SIG-M5 treated with dmso at 0.1 percent for 504 hours (cell line): ENCODE measurements around the gene GRPEL1.
"Not testable (repeated sequence)": the region's sequence is repeated elsewhere in the genome, so short reads cannot be mapped to it uniquely, and the experiment has no call there.

ENCODE experiments used
- DNase-seq: peaks from one replicate; lab custom pipeline; 2025; ENCODE audit not compliant: unreplicated experiment; lab: John Stamatoyannopoulos, UW

The GRPEL1 gene

DNA sequence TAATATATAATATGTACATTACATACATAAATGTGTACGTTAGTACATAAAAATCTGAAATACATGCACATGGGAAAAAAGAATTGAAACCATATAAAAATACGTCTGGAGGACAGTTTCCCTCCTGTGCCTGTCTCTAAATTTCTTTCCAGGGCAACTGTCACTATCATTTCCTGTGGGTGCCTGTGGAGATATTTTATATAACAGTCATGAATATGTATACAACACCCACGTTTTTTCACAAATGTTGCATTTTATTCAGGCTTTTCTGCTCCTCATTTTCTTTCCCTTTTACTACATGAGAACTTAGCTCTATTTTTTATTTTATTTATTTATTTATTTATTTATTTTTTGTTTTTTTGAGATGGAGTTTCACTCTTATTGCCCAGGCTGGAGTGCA, 24.2 kb upstream of the GRPEL1 start:
- no peak for DNase-seq

DNA sequence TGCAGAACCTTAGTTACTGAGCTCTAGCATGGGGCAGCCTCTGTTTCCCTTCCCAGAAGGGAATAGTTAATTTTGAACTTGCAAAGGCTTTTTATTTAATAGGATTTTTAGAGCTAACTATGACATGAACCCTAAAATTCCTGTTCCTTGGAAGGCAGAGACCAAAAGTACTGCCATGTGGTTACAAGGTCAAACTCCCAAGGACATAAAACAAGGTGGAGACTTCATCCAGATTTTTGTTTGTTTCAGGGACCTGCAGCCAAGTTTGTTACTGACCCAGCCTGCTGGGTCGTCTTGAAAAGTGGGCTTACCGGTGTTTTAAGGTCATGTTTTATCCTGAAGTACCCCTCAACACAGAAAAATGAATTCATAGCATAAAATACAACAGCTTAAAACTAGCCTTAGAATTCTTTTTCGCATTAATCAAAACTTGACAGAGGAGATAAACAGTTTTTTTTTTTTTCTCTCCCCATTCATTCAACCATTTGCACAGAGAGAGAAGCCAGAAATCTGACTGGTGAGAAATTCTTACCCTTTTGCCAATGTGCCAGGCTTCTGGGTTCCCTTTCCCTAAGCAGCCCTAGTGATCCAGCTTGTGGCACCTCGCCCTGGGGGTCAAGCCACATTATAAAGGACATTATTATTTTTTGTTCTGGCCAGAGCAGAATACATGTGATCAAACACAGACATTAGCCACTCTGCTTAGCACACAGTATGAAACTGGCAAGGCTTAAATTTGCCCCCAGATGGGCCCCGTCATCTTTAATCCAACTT, 21.5 kb upstream of the GRPEL1 start:
- no peak for DNase-seq

DNA sequence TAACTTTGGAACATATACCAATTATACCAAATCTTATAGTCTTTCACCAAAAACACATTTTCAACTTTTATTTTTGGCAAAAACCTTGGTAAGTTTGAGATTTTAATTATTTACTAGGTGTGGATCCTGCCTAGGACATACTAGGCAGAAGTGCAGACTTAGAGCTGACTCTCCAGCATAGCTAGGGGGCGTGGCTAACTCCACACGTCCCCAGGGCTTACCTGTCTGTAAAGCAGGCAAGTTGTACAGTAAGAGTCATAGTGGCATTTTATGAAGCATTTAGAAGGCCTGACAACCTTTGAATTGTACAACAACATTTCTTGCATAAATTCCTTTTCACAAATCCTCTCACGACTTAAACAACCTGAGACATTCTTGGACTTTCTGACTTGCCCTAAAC, 19.2 kb upstream of the GRPEL1 start:
- no peak for DNase-seq

DNA sequence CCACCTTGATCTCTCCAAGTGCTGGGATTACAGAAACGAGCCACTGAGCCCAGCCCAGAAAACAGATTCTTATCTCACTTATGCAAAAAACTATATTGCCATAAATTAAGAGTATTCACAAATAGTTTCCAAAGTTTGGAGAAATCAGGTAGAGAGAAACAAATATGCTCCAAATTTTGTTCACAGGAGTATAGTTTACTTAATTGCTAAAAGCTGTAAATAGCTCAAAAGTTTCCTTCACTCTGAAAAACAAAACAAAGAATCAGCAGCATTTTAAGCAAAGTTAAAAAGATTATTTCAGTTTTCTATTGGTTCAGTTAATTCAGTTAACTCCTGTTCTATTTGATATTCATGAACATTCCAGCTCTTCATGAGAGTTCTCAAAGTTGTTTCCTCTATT, 18.5 kb upstream of the GRPEL1 start:
- DNase-seq, result no peak

DNA sequence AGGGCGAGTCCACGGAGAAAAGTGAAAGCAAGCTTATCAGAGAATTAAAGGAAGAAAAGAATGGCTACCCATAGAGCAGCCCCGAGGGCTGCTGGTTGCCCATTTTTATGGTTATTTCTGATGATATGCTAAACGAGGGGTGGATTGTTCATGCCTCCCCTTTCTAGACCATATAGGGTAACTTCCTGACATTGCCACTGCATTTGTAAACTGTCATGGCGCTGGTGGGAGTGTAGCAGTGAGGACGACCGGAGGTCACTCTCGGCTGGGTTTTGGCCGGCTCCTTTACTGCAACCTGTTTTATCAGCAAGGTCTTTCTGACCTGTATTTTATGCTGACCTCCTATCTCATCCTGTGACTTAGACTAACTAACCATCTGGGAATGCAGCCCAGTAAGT, 16.7 kb upstream of the GRPEL1 start:
- DNase-seq, result not testable (repeated sequence)

DNA sequence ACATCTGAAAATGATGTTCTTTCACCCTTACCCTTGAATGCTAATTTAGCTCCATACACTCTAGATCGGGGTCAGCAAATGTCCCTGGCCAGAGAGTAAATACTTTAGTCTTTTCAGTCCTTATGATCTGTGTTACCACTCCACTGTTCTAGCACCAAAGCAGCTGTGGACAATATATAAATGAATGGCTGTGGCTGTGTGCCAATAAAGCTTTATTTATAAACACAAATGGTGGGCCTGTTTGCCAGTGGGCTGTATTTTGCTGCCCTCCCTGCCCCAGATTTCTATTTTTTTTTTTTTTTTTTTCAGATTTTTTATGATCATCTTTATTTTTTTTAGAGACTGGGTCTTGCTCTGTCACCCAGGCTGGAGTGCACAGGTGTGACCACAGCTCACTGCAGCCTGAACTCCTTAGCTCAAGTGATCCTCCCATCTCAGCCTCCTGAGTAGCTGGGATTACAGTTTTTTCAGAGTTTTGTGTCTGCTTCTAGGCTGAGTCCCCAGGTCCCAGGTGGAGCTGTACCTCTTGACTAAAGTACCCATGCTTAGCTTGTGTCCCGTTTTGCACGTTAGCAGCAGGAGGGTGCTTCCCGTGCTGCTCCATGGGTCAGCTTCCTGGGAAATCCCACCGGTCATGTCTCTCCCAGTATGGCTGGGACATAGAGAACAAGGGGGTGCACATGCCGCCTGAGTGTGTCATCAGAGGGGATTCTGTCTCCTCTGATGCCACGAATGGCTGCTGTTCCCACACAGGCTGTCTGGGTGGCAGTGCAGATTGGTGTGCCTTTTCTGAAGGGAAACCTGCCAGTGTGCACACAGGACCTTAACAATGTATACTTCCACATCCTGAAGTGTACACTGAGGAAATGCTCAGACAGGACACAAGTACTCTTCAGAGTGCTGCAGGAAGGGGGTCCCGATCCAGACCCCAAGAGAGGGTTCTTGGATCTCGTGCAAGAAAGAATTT, 16.0 kb upstream of the GRPEL1 start:
- no peak for DNase-seq

DNA sequence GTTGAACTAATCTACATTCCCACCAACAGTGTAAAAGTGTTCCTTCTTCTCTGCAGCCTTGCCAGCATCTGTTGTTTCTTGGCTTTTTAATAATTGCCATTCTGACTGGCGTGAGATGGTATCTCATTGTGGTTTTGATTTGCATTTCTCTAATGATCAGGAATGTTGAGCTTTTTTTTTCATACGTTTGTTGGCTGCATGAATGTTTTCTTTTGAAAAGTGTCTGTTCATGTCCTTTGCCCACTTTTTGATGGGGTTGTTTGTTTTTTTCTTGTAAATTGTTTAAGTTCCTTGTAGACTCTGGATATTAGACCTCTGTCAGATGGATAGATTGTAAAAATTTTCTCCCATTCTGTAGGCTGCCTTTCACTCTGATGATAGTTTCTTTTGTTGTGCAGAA, 12.0 kb upstream of the GRPEL1 start:
- DNase-seq, result not testable (repeated sequence)

DNA sequence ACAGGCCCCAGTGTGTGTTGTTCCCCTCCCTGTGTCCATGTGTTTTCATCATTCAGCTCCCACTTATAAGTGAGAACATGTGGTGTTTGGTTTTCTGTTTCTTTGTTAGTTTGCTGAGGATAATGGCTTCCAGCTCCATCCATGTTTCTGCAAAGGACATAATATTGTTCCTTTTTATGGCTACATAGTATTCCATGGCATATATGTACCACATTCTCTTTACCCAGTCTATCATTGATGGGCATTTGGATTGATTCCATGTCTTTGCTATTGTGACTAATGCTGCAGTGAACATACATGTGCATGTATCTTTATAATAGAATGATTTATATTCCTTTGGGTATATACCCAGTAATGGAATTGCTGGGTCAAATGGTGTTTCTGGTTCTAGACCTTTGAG, 11.6 kb upstream of the GRPEL1 start:
- not testable (repeated sequence) for DNase-seq

DNA sequence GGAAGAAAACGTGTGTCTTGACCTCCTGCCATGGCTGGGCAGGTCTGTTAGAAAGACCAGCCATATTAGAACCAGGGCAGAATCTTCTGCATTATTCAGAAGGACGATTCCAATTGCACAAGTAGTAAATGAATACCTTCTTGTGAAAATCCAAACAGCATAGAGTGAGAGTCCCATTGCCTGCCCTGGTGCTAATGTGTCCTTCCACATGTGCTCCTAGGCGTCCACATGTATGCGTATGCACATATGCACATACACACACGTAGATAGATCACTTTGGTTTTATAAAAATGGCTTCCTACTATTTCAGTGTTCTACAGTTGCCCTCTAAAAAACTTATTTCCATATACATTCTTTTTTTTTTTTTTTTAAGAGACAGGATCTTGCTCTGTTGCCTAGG, 10.2 kb upstream of the GRPEL1 start:
- no peak for DNase-seq

DNA sequence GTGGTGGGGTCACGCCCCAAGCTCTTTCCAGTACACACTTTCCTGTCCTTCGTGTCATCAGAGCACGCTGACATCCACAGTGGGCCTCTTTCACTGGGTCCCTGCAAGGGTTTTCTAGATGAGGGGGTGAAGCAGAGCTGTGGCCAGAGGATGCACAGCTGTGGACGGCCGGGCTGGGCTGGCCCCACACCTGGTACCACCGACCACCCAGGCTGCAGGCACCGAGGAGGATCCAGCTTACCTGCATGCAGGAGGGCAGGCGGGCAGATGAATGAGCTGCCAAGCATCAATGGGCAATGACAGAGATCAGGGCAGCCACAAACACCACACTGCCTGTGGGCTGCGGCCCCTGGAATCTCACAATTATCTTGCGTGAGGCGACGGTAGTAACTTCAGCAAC, 9.5 kb upstream of the GRPEL1 start:
- DNase-seq, result no peak

DNA sequence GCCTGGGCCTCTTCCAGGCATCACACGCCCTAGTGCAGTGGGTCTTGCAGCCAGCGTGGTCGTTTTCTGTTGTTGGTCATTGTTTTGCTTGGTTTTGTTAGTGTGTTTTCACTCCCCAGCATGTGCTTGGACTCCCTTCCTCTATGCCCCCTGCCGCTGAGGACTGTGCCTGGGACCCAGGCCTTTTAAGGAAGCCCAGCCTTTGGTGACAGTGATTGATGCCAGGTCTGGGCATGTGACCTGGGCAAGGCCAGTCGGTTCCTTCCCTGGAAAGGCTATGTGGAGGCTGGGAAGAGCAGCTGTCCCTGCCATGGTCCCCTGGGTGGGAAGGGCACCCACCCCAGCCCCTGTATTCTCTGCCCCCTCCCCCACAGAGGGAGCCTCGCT, 8.8 kb upstream of the GRPEL1 start:
- DNase-seq, result no peak

DNA sequence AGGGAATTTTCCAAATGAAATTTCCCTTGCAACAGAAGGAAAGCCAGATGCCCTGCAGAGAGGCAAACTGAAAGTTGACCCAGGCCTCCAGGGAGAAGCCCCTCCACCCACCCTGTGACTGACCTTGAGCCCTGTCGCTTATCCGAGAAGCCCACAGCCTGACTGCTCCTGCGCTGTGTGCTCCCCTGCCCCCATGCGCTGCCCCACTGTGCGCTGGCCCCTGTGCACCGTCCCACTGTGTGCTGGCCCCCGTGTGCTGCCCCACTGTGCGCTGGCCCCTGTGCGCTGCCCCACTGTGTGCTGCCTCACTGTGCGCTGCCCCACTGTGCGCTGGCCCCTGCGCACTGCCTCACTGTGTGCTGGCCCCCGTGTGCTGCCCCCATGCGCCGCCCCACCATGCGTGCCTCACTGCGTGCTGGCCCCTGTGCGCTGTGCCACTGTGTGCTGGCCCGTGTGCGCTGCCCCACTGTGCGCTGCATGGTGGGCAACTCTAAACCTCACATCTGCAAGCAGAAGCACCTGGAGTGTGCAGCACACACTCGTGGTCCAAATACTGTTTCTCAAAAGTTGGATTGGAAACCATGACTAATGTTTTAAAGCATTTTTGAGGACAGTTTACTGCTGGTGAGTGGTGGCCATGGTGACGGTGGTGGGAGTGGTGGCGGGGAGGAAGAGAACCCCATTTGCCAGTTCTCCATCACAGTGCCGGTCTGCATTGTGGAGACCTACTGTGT, 8.3 kb upstream of the GRPEL1 start:
- no peak for DNase-seq

DNA sequence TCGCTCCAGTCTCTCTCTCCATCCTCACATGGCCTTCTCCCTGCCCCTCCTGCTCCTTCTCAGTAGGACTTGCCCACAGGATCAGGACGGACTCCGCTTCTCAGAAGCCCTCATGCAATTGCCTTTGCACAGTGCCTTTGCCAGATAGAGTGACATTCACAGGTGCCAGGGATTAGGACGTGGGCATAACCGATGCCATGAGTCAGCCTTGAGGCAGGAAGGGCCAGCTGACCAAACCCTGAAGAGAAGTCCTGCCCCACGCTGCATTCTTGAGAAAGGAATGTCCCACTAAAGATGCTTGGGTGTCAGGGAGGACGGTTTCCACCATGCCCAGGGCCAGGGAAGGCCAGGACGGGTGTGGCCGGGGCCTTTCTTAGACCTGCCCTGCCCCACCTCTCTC, 6.6 kb upstream of the GRPEL1 start:
- DNase-seq, result no peak

DNA sequence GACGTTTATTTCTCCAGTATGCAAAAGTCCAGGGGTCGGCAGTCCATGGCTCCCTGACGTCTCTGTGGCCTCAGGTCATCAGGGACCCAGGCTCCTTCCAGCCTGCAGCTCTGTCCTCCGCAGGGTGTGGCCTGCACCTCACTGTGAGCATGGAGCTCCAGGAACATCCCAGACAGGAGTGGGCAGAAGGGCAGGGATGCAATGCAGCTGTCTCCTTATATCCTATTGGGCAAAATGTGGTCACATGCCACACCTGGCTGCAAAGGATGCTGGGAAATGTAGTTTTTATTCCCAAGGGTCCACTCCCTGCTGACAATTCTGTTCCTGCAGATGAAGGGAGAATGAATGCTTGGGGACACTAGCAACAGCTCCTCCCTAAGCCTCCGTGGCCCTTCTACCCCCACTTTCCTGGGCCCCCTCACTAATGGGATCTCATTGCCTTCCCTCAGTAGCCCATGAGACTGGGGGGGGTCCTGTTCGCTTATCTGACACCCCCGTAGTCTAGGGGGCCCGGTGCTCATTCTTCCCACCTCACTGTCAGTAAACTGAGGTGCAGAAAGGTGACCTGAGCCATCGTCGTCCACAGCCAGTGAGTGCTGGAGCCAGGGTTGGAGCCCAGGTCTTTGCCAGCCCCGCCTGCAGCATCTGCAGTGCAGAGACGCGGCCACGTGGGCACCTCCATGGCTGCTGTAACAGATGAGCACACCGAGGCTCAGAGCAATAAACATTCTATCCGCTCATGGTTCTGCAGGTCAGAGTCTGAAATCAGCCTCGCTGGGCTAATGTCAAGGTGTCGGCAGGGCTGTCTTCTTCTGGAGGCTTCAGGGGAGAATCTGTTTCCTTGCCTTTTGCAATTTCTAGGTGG, 5.9 kb upstream of the GRPEL1 start:
- DNase-seq, result peak; percentile 15

DNA sequence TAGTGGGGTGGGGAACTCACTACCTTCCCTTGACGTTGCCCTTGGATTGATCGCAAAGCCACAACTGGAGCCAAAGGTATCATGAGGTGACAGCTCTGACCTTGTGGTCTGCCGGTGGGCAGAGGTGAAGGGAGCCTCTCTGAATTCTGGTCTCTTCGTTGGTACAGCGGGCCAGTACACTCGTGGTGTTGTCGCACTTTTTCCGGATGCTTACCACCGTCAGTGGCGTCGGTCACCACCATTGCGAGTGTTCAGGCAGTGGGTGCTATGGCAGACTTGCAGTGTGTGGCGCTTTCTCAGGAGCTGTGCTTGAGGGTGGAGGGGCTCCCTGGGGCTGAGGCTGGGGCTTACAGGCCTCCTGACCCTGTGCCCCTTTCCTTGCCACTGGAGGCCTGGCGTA, 5.2 kb upstream of the GRPEL1 start:
- no peak for DNase-seq

DNA sequence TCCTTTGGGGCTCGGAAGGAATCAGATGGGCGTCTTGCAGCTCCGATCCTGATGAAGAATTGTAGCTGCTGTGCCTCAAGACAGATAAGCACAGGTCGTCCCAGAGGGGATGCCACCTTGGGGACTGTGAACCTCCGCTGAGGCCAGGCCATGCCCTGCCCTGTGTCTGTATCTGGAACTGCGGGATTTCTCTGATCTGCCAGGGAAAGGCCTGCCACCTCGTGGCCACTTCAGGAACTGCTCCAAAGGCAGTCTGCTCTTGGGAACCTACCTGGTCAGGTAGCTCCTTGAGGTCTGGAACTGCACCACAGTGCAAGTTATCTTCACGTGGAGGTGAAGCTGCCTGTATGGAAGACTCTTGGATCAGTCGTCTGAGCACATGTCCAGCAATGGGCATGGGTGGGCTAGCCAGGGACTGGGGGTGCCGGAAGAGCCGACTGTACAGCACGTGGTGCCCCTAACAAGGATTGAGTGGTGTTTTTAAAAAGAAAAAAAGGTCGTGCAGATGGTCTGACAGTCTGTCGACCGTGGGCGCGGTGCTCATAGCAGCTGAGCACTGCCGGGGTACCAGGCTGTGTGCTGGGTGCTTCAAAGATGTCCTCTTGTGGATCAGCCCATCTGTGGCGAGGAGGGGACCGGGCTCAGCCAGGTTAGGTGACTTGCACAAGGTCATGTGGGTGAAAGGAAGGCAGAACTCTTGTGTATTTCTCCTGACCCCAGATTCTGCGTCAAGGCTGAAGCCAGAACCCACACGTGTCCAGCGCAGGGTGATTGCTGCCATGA, 3.1 kb upstream of the GRPEL1 start:
- peak; percentile 74 for DNase-seq

DNA sequence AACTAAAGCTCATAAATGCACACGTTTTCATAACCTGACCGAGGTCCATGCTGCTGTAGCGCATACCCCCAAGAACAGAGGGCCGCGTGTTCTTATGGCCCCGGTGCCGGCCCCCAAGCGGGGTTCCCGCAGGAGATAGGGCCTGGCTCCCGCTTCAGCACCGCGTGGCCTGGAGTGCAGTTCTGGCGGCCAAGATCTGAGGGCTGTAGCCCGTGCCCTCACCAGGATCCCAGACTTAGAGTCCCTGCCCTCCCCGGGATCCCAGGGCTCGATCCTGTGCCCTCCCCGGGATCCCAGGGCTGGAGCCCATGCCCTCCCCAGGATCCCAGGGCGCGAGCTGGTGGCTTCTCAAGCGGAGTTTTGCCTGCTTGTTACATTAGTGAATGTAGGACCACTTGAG, 1.0 kb upstream of the GRPEL1 start:
- DNase-seq, result no peak

DNA sequence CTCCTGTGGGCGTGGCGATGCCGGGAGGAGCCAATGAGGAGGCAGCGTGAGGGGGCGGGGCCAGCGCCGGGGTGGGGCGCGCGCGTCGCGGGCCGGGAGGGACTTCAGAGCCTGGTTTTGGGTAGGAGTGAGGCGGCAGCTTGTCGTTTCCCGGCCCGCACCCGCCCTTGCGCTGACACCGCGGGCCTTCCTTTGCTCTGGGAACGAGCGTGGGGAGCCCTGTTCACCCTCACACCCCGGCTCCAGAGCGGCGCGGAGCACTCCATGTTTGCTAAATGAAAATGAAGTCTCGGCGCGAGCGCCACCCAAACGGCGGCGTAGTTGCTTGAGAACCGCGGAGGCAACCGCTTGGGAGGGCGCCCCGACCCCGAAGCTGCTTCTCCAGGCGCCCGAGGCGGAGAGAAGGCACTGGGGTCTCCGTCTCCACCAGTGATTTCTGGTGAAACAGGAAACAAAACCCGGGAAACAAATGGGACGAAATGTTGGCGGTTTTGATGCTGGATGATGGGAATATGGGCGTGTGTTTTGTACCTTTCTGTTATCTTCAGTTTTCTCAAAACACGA, 497 bp upstream of the GRPEL1 start:
- no peak for DNase-seq

DNA sequence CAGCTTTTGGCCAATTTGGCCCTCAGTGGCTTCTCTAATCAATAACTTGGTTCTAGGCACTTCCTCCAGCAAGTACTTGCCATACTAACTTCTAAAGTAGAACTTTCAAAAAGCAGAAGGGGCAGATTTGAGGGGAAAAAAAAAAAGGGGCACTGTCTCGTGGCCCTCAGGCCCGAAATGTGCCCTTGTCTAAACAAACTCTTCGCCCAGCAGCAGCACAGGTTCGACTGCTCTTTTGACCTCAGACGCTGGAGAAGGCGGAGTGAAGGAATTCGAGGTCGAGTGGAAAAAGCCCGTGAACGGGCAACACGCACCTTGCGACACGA, 775 bp downstream of the GRPEL1 start:
- DNase-seq, result peak; percentile 24

DNA sequence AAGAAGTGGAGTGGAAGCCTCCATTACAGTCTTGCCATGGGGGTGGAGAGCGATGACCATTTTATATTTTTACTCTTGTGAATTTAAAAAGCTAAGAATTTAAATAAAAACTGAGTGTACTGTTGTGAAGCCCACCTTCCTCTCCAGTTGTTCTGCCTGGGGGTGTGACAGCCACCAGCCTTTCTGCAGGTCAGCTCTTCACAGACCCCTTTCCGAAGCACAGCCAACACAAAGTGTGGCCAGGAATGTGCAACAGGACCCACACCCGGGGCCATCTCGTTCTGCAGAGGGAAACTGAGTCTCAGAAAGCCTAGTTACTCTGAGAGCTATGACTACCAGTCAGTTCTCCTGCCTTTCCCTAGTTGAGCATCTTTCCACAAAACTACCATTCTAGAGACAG, 1.4 kb downstream of the GRPEL1 start:
- no peak for DNase-seq
